HG03139 (cell line): ENCODE data around the gene OSTN.
"Not testable (repeated sequence)": the region's sequence is repeated elsewhere in the genome, so short reads cannot be mapped to it uniquely, and the experiment has no call there.

Experiments used
- ATAC-seq: cut with Tn5 transposase; IDR thresholded peaks from one replicate; pipeline ENCODE4 v1.9.1; 2021; ENCODE audit not compliant: unreplicated experiment

Gene OSTN

DNA sequence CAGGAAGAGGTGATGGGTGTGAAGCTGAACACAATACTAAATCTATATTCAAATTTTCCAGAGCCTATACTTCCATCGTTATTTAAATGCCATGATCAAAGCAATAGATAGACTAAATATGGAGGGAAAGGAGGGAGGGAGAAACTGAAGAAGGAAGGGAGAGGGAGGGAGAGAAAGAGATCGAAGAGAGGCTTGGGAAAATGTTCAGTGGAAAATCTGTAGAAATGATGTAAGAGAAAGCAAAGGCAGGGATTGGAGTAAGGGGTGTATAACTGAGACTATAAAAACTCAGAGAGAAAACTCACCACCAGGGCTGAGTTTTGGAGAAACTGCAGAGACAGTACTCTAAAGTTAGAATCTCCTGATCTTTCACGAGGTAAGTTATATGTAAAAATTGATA lies at the start of gene OSTN:
TSS of gene OSTN (plus strand) at position 310 of the 400 bp plus-strand sequence. CDS start 13,292 bp downstream, outside the sequence.
- no peak for ATAC-seq

DNA sequence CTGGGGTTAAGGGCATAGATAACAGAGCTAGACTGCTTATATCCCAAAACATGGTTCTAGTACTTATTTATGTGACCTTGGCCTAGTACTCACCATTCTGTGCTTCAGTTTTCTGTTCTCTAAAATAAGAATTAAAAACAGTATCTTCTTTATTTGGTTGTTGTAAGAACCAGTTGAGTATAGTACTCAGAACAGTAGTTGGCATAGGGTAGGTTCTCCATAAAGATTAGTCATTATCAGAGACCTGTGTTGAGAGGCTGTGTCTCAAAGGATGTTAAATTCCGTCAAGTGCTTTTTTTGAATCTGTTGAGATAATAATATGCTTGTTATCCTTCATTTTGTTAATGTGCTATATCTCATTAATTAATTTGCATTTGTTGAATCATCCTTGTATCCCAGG lies 47.4 kb upstream of the OSTN start:
- no peak for ATAC-seq

DNA sequence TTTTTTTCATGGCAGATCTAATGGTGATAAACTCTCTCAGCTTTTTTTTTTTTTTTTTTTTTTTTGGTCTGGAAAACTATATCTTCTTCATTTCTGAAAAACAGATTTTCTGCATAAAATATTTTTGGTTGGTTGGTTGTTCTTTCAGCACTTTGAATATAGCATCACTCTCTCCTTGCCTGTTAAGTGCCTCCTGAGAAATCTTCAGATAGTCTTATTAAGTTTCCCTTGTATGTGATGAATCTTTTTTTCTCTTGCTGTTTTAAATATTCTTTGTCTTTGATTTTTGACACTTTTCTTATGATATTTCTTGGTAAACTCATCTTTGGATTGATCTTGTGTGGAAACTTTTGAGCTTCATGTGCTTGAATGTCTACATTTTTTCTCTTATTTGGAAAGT lies 44.2 kb upstream of the OSTN start:
- ATAC-seq = no peak

DNA sequence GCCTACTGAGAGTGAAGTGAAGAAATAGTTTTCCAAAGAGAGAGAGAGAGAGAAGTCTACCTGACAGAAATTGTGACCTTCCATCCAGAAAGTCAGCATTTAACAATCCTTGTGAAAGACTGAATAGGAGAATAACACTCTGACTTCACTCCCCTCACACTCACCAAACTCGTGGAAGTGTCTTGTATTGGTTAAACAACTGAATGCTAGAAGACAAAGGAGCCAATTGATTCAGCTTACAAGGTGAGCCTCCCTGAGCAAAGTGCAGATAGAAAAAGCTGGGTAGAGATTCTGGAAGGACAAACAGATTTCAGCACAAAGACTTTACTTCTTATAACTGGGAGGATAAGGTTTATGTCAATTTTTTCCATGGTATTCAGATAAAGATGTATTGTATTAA lies 40.8 kb upstream of the OSTN start:
- no peak for ATAC-seq

DNA sequence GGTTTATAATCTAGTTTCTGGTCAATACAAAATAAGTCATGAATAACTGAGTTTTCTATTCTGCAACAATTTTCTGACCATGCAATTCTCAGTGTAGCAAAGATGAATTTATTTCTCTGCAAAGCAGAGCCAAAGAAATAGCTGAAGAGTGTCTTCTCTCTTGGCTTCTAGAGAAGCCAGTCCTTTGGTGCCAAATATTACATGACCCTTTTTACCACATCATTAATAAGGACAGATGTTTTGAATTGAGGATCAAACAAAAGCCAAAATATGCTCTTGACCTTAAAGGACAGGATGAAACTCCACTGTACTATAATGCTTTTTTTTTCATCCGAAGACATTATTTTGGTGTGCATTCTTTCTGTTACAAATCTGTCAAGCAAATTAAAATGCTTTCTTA lies 40.2 kb upstream of the OSTN start:
- no peak for ATAC-seq

DNA sequence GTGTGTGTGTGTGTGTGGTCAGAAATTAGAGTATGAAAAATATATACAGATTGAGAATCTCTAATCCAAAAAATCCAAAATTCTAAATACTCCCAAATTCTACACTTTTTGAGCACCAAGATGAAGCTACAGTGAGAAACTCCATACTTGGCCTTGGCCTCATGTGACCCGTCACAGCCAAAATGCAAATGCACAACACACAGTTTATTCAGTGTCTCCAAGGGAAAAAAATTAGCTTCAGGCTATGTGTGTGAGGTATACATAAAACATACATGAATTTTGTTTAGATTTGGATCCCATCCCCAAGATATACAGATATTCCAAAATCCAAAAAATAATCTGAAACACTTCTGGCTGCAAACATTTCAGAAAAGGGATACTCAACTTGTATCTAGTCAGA lies 33.2 kb upstream of the OSTN start:
- ATAC-seq = no peak

GRCh38 chr3:191166368-191166767 lies 32.7 kb upstream of the OSTN start:
- ATAC-seq = no peak

DNA sequence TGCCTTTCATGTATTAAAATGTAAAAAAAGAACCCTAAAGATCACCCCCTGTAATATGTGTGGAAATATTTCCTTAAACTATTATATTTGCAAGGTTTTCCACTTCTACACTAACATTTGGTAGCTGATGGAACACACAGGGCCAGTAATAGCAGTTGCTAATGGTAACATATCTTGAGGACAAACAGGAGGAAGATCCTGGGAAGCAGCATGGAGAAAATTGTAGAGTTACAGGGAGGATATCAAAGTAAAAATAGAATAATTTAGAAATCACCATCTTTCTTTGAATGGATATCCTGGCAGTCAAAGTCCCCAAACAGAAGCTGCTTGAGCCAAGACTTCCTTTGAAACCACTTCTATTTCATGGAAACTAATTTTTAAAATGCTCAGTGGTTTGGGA lies 29.5 kb upstream of the OSTN start:
- no peak for ATAC-seq

DNA sequence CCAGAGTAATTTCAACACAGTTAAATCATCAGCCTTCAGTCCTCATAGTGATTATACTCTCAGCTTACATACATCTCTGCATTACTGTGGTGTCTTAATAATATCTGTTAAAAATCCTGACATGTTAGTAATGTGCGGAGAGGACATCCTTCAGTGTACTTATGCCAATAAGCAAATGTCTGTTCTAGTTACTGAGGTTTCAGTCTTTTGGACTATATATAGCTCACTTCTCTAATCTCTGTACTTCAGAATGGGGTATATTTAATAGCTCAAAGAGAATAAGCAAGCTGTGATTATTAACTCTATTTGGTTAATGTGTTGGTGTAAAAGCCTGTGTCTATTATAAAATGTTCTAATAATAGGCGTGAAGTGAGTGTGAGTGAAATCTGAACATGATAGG lies 28.9 kb upstream of the OSTN start:
- no peak for ATAC-seq

DNA sequence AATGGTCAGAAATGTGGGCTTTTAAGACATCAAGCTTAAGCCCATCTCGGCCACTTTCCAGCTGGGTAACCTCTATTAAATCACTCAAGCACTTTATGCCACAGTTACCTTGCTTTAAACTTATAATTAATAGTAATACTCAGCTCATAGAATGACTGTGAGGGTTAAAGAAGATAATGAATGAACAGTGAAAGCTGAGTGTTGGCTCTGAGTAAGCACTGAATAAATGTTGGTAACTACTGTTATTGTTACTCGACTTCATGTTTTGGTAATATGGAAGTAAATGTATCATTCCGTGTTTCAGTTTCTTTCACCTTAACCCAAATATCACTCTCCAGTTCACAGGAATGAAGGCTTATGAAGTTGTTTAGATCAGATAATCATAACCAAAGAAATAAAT lies 23.9 kb upstream of the OSTN start:
- ATAC-seq = no peak

DNA sequence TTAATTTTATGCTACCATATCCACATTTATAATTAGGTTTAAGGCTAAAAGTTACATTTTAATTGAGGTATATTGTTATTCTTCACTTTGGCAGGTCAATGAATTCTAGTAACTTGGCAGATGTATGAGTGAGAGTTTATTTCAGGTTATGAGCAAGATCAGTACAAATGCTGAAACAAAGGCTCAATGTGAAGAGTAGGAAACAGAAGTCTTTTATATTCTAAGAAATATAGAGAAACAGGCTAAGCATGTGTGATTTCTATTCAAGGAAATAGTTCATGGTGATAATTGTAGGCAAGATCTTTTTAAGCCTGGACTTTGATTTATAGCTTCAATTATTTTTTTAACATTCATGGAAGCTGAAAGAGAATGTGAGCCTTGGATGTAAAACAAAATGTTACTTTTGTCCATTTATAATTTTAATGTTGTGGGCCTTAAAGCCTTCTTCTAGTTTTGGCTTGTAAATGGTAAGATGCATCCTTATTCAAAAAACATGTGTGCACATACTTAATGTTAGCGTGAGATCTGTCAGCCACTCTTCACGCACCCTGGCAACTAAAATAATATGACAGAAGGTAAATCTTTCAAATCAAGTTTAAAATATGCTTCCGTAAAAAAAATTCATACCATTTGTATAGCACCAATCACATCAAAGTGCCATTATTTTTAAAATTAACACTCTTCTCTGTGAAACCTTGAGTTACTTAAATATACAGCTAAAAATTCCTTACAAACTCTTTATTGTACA lies 22.8 kb upstream of the OSTN start:
- ATAC-seq = no peak

GRCh38 chr3:191185382-191185781 lies 13.7 kb upstream of the OSTN start:
- ATAC-seq = not testable (repeated sequence)

- not testable (repeated sequence) for ATAC-seq
These were observed 10.8 kb upstream of the OSTN start for GRCh38 chr3:191188246-191188645.

- ATAC-seq = not testable (repeated sequence)
These were observed 6.8 kb upstream of the OSTN start for GRCh38 chr3:191192270-191192669.

DNA sequence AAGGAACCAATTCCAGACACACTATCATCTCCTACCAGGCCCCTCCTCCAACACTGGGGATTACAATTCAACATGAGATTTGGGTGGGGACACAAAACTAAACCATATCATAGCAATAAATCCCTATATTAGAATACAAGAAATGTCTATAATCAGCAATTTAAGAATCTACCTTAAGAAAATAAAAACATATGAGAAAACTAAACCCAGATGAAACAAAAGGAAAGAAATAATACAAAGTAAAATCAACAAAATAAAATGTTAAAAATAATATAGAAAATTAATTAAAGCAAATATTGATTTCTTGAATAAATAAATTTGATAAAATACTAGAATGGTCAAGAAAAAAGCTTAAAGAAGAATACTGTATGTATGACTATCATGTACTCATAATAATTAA lies 6.1 kb upstream of the OSTN start:
- no peak for ATAC-seq

DNA sequence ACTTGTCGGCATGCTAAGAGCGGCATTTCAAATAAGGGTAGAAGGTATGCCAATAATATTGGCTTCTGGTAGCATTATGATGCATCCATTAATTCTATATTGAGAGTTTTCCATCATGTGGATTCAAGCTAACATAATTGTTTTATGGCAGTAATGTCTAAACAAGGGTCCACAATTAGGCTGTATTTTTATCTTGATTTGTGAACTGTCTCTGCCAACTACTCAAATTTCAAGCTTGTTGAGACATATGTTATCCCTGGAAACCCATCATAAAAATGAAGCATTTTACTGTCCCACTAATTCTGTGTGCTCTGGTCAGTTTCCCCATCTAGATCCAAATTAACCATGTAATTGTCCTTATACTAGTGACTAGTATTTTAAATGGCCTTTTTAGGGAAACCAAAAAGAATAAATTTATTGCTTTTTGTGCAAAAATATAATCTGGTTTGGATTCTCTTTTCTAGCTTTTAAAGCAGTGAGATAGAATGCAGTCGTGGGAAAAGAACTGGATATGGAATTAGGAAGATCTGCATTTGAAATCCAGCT lies 1.2 kb upstream of the OSTN start:
- ATAC-seq = no peak

DNA sequence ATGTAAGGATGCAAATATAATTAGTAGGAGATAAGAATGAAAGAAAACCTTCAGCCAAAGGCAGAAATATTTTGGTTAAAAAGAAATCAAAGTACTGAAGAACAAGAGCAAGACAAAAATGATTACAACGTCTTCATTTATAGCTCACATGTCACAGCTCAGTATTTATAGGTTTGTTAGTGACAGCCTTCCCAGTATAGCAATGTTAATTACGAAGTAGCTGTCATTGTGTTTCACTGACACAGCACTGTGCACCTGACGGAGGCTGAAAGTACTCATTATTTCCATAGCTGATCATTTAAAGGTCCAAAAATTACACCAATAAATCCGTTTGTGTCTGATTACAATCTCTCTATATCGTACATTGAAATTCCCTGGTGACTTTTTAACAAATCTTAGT lies 561 bp upstream of the OSTN start:
- no peak for ATAC-seq

GRCh38 chr3:191210032-191210431 lies 11.0 kb downstream of the OSTN start:
- no peak for ATAC-seq

DNA sequence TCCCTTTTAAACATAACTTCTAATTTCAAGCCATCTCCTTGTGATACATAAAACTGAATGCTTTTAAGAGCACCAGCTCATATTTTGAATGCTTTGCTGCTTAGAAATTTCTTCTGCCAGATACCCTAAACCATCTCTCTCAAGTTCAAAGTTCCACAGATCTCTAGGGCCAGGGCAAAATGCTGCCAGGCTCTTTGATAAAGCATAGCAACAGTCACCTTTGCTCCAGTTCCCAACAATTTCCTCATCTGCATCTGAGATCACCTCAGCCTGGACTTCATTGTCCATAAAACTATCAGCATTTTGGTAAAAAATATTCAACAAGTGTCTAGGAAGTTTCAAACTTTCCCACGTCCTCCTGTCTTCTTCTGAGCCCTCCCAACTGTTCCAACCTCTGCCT lies 17.5 kb downstream of the OSTN start:
- no peak for ATAC-seq

DNA sequence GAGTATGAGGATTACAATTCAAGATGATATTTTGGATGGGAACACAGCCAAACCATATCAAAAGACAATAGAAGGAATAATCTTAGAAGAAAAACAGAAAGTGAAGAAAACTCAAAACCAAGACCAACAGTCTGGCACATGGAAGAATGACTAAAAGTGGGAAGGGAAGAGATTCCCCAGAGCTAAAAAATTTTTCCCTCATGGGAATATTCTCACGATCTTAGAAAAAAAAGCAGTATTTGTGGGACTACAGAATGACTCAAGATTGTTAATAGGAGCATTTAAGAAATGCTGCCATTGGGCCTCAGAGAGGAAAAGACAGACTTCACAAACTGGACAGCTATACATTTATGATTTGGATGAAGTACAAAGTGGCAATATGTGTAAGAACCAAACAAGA lies 18.3 kb downstream of the OSTN start:
- ATAC-seq = no peak

GRCh38 chr3:191220908-191221307 lies 21.9 kb downstream of the OSTN start:
- ATAC-seq = no peak

DNA sequence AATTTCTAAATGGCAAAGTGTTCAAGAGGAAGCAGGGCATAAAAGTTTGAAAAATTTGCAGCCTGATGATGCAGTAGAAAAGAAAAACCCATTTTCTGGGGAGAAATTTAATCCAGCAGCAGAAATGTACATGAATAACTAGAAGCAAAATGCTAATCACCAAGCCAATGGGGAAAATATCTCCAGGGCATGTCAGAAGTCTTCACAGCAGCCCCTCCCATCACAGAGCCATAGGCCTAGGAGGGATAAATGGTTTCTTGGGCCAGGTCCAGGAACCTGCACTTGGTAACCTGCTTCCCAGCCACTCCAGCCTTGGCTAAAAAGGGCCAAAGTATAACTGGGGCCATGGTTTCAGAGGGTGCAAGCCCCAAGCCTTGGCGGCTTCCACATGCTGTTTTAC lies 22.6 kb downstream of the OSTN start:
- no peak for ATAC-seq

DNA sequence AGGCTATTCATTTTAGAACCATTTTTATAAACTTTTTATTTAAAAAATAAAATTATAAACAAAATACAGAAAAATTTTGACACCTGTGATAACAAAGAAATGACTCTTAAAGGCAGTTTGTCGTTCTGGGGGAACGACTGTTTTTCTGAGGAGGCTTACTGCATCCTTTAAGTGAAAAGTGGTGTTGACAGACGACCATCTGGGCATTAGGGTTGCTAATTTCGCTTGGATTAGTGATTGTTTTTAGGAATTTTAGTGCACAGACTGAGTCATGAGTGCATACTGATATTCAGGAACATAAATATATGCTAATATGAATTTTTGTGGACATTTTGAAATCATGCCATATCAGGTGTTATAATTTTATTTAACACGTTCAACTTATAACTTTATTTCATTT lies 28.5 kb downstream of the OSTN start:
- ATAC-seq = no peak
